ENCODE measurements around the gene DAG1.

- TF ChIP-seq CTCF (conservative IDR thresholded peaks at IDR 0.05; ENCODE audit: low read depth, low read length), result no peak
- TF ChIP-seq EZH2 (IDR thresholded peaks at IDR 0.05; ENCODE audit: borderline replicate concordance, low read depth, low read length, poor library complexity, severe bottlenecking), result no peak
Measured at GRCh38 chr3:49518441-49518840, 48.4 kb downstream of the DAG1 start.
